GM23338 (cell line): Measurements from ENCODE around the gene NFATC2IP. TPM values are rescaled to one million over a fixed set of nuclear protein-coding genes. Genes with fewer than 3 reads are reported as not detected.

ENCODE experiments used
- ATAC-seq: fragments of 200-7000 bp; cut with Tn5 transposase; 3 replicates; pipeline ENCODE4 v1.9.1; 2020
- DNase-seq: peaks from one replicate; pipeline ENCODE4 v3.0.0-alpha.2; 2015; ENCODE audit warnings: low spot score
- H2AFZ ChIP-seq: fragments of 200-600 bp; sonication (generic); 2 replicates; pipeline ENCODE4 v1.8.0; 2016; ENCODE audit warnings: antibody characterized with exemption, mild to moderate bottlenecking, moderate library complexity
- H3F3A ChIP-seq: fragments of 200-600 bp; sonication (generic); replicated peaks from 2 replicates; pipeline ENCODE4 v1.8.0; 2017; ENCODE audit warnings: antibody characterized with exemption, mixed run types, low read depth
- H3K27ac ChIP-seq: fragments of 200-600 bp; sonication (generic); 2 replicates; pipeline ENCODE4 v1.6.1; 2016; ENCODE audit warnings: low read depth
- H3K27me3 ChIP-seq: fragments of 200-600 bp; sonication (generic); 2 replicates; pipeline ENCODE4 v1.8.0; 2016; ENCODE audit warnings: mild to moderate bottlenecking, mixed run types, moderate library complexity; ENCODE audit not compliant: insufficient read depth
- H3K36me3 ChIP-seq: fragments of 200-600 bp; sonication (generic); 2 replicates; pipeline ENCODE4 v1.8.0; 2016; ENCODE audit warnings: mild to moderate bottlenecking; ENCODE audit not compliant: insufficient read depth
- H3K4me1 ChIP-seq: fragments of 200-600 bp; sonication (generic); 2 replicates; pipeline ENCODE4 v1.8.0; 2016; ENCODE audit warnings: mild to moderate bottlenecking, moderate library complexity; ENCODE audit not compliant: insufficient read depth
- H3K4me2 ChIP-seq: fragments of 200-600 bp; sonication (generic); 2 replicates; pipeline ENCODE4 v1.7.1; 2017; ENCODE audit warnings: mixed run types
- H3K4me3 ChIP-seq: fragments of 200-600 bp; sonication (generic); 2 replicates; pipeline ENCODE4 v1.6.1; 2016; ENCODE audit warnings: mixed run types
- H3K79me2 ChIP-seq: fragments of 200-600 bp; sonication (generic); replicated peaks from 2 replicates; pipeline ENCODE4 v1.8.0; 2017; ENCODE audit warnings: mild to moderate bottlenecking; ENCODE audit not compliant: insufficient read depth
- H3K9me2 ChIP-seq: fragments of 200-600 bp; sonication (generic); 2 replicates; pipeline ENCODE4 v1.8.0; 2017; ENCODE audit not compliant: insufficient read depth
- H4K20me1 ChIP-seq: fragments of 200-600 bp; sonication (generic); replicated peaks from 2 replicates; pipeline ENCODE4 v1.8.0; 2017; ENCODE audit warnings: mild to moderate bottlenecking; ENCODE audit not compliant: insufficient read depth
- H3K27ac Mint-ChIP-seq: 2 replicates; pipeline ENCODE4 v1.8.0; 2020; ENCODE audit warnings: inconsistent platforms, mild to moderate bottlenecking, moderate library complexity, mixed read lengths
- H3K27me3 Mint-ChIP-seq: 3 replicates; pipeline ENCODE4 v1.8.0; 2022; ENCODE audit warnings: low read depth, mild to moderate bottlenecking, moderate library complexity, mixed read lengths, inconsistent platforms; ENCODE audit not compliant: insufficient read depth, poor library complexity
- H3K36me3 Mint-ChIP-seq: 3 replicates; pipeline ENCODE4 v1.8.0; 2021; ENCODE audit warnings: low read depth, mild to moderate bottlenecking, inconsistent platforms, moderate library complexity, mixed read lengths
- H3K4me1 Mint-ChIP-seq: 3 replicates; pipeline ENCODE4 v1.8.0; 2020; ENCODE audit warnings: mild to moderate bottlenecking, inconsistent platforms, mixed read lengths
- H3K4me3 Mint-ChIP-seq: 3 replicates; pipeline ENCODE4 v1.8.0; 2021; ENCODE audit warnings: moderate library complexity, mild to moderate bottlenecking, inconsistent platforms, mixed read lengths
- H3K9me3 Mint-ChIP-seq: 3 replicates; pipeline ENCODE4 v1.8.0; 2020; ENCODE audit warnings: moderate library complexity, mild to moderate bottlenecking, inconsistent platforms, mixed read lengths
- CREB1 ChIP-seq: fragments of 250-450 bp; sonication (Bioruptor Pico); IDR thresholded peaks from 2 replicates; pipeline ENCODE4 v1.5.0; 2020; ENCODE audit warnings: low read depth, mild to moderate bottlenecking, moderate library complexity
- CTCF ChIP-seq, 2 experiments: fragments of 200-600 bp in 1 of 2; sonication (generic) in 1 of 2; conservative IDR thresholded peaks; 2 replicates each; pipeline versions ENCODE4 v1.5.1 to v1.6.1; 2016 to 2017; ENCODE audit warnings: antibody characterized with exemption in 2 of 2, low read depth in 2 of 2, mild to moderate bottlenecking in 2 of 2, moderate library complexity in 1 of 2
- ETS1 ChIP-seq: IDR thresholded peaks from 2 replicates; pipeline ENCODE4 v1.6.1; 2016; ENCODE audit warnings: antibody characterized with exemption
- EZH2 ChIP-seq: fragments of 200-600 bp; sonication (generic); IDR thresholded peaks from one replicate; pipeline ENCODE4 v1.8.0; 2017; ENCODE audit warnings: antibody characterized with exemption, mild to moderate bottlenecking, low read depth; ENCODE audit not compliant: unreplicated experiment
- EZH2phosphoT487 ChIP-seq: fragments of 200-600 bp; sonication (generic); IDR thresholded peaks from one replicate; pipeline ENCODE4 v1.8.1; 2018; ENCODE audit warnings: antibody characterized with exemption; ENCODE audit not compliant: unreplicated experiment
- JUNB ChIP-seq: IDR thresholded peaks from one replicate; pipeline ENCODE4 v1.6.1; 2016; ENCODE audit warnings: antibody characterized with exemption; ENCODE audit not compliant: unreplicated experiment
- NANOG ChIP-seq: IDR thresholded peaks from 2 replicates; pipeline ENCODE4 v1.6.1; 2016; ENCODE audit warnings: antibody characterized with exemption, borderline replicate concordance
- POLR2AphosphoS5 ChIP-seq: IDR thresholded peaks from 2 replicates; pipeline ENCODE4 v1.6.1; 2016; ENCODE audit warnings: antibody characterized with exemption, low read depth
- REST ChIP-seq: IDR thresholded peaks from one replicate; pipeline ENCODE4 v1.6.1; 2018; ENCODE audit warnings: antibody characterized with exemption; ENCODE audit not compliant: unreplicated experiment
- STAT1 ChIP-seq: IDR thresholded peaks from one replicate; pipeline ENCODE4 v1.6.1; 2016; ENCODE audit warnings: antibody characterized with exemption; ENCODE audit not compliant: unreplicated experiment
- ZNF114 ChIP-seq: fragments of 250-450 bp; sonication (Bioruptor Pico); IDR thresholded peaks from 2 replicates; pipeline ENCODE4 v1.5.0; 2020; ENCODE audit warnings: mild to moderate bottlenecking, moderate library complexity
- ZNF331 ChIP-seq: fragments of 250-450 bp; sonication (Bioruptor Pico); IDR thresholded peaks from 2 replicates; pipeline ENCODE4 v1.5.0; 2020; ENCODE audit warnings: low read depth, mild to moderate bottlenecking, moderate library complexity
- ZNF462 ChIP-seq: fragments of 250-450 bp; sonication (Bioruptor Pico); IDR thresholded peaks from 2 replicates; pipeline ENCODE4 v1.5.0; 2020; ENCODE audit warnings: mild to moderate bottlenecking, moderate library complexity
- polyA plus RNA-seq: library from polyadenylated mRNA; unstranded; fragments of >200 nt; fragmentation: Nextera tagmentation; extraction: Ambion mirVana; gene quantifications from 2 replicates; pipeline ENCODE4 v1.2.1, GENCODE V29; 2016
- total RNA-seq: library from RNA; depleted of rRNA; stranded (reverse); fragments of >200 nt; shearing (Covaris generic); gene quantifications from 2 replicates; pipeline ENCODE4 v1.2.3, GENCODE V29; 2014

Gene NFATC2IP
- total and polyA plus RNA-seq, 2 experiments from 2014 or later: 23.5 to 65.4 TPM

DNA sequence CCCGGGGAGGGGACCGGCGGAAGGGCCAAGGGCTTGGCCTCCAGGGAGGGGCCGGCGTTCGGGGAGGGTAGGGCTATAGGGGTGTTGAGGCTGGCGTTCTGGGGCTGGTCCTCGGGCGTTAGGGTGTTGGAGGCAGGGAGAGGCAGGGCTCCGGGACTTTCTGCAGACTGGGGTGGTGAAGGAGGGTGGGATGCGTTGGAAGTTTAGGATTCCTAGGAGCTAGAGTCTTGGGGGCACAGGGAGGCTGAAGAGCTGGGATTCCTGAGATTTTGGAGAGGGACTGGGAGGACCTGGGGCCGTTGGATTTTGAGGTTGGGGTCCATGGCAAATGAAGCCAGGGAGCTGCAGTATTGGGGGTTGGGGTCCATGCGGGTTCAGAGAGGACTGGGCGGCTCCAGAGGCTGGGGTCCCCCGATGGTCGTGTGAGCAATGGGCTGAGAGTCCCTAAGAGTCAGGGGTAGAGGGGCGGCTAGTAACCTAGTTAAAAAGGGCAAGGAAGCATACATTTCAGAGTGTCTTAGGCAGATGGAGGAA is 740 bp downstream of the NFATC2IP start:
- Histone ChIP-seq H3K27me3 (no peaks in the 10 kb centered on the region), H3K9me2 (no peaks in the 10 kb centered on the region), H3K4me1 (peaks cover 4% of the 10 kb centered on the region; the same call in 1 of the 2 replicates), H3K4me3 (peak overlapping the region; percentile 79), H3K36me3 (peaks cover 40% of the 10 kb centered on the region), H3K27ac (no peak overlapping the region), H4K20me1 (no peaks in the 10 kb centered on the region; the same call in 1 of the 2 replicates), H3K4me2 (peak overlapping the region; percentile 95), H2AFZ (no peak overlapping the region), H3F3A (no peaks in the 10 kb centered on the region; the same call in 1 of the 2 replicates), H3K79me2 (peaks cover 31% of the 10 kb centered on the region)
- DNase-seq: peak; percentile 42
- Mint-ChIP-seq H3K4me3 (peak overlapping the region; percentile 97), H3K9me3 (no peaks in the 10 kb centered on the region), H3K36me3 (peaks cover 52% of the 10 kb centered on the region), H3K27ac (peak overlapping the region; percentile 93), H3K4me1 (peaks cover 10% of the 10 kb centered on the region; the same call in 2 of the 3 replicates), H3K27me3 (peaks cover 15% of the 10 kb centered on the region)
- peak; percentile 46 for ATAC-seq
- TF ChIP-seq CREB1 (CRISPR knock-in tag) (no peak), ZNF462 (no peak), JUNB (no peak), POLR2AphosphoS5 (no peak), REST (no peak), ETS1 (no peak), ZNF331 (CRISPR knock-in tag) (no peak), NANOG (no peak), EZH2 (no peak), STAT1 (no peak), EZH2phosphoT487 (no peak), CTCF (conservative IDR thresholded peaks at IDR 0.05; ENCODE audit: low read depth in 2 of 2) (no peak), ZNF114 (no peak)
